ENCODE data around the gene PREP.

Gene PREP

DNA sequence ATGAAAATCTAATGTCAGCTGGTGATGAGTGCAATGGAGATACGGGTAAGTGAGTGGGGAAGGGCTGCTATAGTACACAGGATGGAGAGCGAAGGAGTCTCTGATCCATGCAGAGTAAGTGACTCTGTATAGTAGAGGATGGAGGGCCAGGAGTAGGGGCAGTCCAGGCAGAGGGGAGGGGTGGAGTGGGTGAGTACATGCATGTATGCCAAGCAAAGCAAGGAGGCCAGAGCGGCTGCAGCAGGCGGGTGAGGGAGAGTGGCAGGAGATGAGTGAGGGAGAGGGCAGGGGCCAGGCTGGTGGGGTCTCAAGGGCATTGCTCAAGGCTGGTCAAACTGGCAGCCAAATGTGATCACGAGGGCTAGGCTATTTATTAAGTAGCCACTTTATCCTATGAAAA, 94.0 kb downstream of the PREP start:
- DNase-seq (ENCODE audit: low read depth) = no peak

DNA sequence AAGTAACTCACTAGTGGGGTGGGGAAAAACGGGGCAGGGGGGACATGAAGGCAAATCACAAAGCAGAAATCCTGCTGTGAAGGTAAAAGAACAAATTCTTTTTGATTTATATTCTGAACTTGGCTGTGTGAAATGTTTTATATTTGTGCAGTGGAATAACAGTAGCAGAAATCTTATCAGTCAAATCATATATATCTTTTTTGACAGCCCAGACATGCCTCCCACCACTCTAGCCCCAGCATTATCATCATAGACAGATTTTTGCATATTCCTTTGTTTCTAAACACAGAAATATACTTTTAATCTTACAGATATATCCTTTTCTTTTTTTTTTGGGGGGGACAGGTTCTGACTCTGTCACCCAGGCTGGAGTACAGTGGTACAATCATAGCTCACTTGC, 97.4 kb downstream of the PREP start:
- no peak for DNase-seq (ENCODE audit: low read depth)

DNA sequence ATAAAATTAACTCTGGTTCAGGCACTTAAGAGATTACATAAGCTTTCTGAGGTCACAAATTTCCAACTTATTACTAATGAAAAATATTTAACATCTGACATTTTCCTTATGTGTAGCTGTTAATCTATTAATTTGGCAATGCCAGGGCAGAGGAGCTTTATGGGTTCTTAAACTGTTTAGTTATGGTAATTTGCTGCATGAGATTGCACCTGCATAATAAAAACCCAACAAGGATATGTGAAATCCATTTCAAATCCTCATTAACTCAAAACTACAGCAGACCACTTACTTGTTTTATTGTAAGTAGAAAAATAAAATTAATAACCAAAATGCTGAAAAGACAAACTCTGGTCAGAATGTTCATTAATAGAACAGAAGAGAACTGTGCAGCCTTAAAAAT, 98.1 kb downstream of the PREP start:
- no peak for DNase-seq (ENCODE audit: low read depth)

DNA sequence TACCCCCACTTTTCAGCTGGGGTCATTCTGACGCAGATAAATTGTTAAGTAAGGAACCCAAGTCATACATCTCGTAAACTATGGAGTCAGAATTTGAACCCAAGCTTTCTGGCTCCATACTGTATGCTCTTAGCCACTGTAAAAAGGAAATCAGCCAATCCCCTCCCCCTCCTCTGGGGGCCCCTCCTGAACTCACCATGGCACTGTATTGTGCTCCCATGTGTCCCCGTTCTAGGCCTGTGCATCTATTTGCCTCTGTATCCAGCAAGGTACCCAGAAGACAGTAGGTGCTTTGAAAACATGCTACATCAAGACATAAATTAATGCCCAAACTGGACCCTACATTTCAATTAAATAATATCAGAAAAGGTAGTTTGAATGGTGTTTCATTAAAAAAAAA, 98.5 kb downstream of the PREP start:
- no peak for DNase-seq (ENCODE audit: low read depth)

DNA sequence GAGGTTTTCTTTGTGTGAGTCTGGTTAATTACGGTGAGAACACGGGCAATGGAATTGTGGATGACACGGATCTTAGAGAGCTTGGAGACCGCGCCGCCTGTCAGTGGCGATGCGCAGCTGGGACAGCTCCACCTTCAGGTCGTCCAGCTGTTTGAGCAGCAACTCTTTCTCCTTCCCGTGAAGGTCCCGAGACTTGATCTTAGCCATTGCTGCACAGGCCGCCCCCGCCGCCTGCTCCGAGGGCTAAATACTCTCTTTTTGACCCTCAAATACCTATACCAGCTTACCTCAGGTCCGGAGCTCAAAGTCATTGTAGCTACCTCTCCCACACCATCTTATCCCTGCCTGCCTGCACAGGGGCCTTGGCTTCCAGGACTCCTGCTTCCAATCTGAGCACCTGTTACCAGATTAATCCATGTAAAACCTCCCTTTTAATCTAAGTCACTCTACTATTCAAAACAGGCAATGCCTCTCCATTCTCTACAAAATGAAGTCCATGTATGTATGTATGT, 100.2 kb downstream of the PREP start:
- DNase-seq (ENCODE audit: low read depth) = no peak

DNA sequence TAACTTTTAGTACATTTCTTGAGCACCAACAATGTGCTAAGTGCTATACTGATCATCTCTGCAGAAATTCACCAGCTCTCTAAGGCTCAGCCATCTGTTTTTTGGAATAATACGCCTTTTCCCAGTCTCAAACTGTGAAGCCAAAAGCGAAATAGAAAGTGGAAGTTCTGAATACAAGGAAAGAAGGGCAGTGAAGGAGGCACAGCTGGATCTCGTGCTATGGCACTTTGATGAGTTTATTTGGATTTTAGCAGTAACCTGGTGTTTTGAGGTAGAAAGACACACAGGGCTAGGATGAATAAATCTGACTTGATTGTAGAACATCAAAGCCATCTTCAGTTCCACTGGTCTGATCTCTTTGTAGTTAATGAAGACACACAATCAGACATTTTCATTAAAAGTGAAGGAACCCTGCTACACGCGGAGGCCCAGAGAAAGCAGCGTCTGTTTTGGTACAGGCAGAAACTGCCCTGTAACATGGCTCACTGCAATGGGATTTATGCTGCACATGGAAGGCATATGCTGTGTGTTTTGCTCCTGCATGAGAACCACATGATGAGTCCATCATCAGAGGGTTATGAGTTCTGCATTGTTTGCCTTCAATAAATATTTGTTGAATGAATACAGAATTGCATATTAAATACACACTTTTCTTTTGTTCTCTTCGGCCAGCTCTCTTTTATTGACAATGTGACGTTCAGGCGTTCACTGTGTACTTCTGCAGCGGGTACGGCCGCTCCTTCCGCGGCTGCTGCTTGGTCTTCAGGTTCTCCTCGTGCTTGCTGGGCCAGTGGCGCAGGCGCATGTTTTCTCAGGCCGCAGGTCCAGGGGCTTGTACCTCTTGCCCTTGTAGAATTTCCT, 100.9 kb downstream of the PREP start:
- no peak for DNase-seq (ENCODE audit: low read depth)

DNA sequence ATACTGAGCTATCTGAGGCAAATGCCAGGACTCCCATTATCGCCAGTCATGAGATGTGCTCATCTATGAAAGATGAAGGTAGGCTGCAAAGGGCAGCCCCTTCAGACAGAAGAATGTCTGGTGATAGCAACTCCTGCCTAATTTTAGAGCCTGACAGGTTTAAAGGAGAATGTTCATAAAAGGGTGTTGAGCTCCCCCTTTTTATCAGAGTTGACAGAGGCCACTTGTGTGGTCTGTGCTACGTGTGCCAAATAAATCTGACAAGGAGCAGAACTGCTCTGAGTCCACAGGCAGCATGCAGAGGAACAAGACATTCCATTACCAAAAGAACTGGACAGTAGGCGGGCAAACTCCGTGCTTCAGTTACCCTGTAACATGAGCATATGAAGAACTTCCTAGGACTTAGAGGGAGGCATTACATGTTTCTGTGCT, 101.8 kb downstream of the PREP start:
- no peak for DNase-seq (ENCODE audit: low read depth)

DNA sequence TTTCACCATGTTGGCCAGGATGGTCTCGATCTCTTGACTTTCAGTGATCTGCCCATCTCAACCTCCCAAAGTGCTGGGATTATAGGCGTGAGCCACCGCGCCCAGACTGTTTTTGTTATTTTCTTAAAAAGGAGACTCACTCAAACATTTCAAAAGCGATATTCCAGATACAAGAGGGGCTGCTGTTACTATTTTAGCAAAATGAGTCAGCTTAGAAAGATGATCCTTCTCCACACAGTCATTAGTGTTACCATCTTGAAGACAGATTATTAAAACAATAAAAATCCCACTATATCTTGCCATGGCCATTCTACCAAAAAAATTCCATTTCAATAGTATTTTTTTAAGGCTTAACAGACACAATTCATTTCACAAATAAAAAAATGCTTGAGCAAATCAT, 102.8 kb downstream of the PREP start:
- DNase-seq (ENCODE audit: low read depth) = no peak

DNA sequence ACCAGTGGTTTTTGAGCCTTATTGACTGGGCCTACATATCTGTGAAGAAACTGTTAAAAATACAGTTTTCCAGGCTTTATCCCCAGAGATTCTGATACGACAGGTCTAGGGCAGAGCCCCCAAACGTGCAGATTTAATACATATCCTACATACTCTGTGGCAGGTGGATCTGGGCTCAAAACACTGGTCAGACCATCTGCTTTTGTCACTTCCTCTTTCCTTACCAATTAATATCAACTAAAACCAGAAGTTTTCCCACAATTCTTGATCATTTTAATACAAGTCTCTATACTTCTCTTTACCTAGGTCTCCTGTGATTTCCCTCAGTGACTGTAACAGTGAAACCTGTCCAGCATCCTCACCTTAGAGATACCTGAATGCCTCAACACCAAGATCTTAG, 108.8 kb downstream of the PREP start:
- no peak for DNase-seq (ENCODE audit: low read depth)

DNA sequence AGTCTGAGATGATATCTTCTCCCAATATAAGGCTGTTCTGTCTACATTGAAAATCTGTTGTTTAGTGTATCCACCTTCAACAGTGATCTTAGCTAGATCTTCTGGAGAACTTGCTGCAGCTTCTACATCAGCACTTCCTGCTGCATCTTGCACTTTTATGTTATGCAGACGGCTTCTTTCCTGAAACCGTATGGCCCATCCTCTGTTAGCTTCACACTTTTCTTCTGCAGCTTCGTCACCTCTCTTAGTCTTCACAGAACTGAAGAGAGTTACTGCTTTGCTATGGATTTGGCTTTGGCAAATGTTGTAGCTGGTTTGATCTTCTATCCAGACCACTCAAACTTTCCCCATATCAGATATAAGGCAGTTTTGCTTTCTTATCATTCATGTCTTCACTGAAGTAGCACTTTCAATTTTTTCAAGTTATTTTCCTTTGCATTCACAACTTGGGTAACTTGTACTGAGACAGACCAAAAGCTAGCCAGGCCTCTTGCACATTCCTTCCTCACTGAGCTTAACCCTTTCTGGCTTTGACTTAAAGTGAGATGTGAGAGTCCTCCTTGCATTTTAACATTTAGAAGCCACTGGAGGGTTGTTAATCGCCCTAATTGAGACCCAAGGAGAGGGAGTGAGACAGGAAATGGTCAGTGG, 110.1 kb downstream of the PREP start:
- no peak for DNase-seq (ENCODE audit: low read depth)

DNA sequence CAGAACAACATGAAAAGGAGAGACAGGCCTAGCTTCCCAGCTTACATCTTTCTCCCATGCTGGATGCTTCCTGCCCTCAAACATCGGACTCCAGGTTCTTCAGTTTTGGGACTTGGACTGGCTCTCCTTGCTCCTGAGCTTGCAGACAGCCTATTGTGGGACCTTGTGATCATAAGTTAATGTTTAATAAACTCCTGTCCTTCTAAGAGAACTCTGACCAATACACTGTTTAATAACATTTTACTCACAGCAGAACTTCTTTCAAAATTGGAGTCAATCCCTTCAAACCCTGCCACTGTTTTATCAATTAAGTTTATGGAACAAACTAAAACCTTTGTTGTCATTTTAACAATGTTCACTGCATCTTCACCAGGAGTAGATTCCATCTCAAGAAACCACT, 111.4 kb downstream of the PREP start:
- DNase-seq (ENCODE audit: low read depth) = no peak

DNA sequence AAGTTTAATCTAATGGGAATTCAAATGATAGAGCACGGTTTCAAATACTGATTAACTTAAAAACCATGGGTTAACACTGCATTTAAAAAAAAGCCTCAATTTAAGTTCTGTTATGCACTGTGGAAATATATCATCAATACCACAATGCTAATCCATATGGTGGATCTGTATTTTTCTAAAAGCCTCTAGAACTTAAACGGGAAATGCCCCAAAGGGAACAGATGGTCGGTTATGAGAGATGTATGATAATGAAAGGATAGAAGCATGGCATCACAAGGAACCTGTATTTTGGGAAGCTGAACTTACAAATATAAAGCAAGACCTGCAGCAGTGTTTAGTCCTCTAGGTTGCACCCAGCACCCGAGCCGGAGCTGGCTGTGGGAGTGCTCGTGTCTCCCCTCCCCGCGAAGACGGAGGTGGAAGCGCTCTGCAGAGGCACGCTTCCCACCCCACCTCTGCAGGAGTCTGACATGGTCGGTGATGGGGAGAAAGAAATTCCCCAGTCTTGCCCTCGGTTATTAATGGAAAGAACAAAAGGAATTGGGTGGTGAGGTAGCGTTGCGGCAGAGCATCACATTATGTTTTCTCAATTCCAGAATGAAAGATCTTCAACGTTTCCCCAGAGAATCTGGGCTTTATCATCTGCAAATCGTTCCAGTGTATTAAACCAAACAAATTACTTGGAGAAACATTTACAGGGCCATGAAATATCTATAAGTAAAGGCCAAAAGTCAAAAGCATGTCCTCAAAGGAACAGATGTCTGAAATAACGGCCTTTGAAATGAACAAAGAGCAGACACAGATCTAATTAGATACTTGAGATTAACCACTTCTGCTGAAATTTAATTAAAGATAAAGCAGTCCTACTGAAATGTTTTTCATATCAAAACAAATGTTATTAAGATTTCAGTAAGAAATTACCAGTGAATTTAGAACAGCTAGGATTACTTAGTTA, 120.0 kb downstream of the PREP start:
- no peak for DNase-seq (ENCODE audit: low read depth)

DNA sequence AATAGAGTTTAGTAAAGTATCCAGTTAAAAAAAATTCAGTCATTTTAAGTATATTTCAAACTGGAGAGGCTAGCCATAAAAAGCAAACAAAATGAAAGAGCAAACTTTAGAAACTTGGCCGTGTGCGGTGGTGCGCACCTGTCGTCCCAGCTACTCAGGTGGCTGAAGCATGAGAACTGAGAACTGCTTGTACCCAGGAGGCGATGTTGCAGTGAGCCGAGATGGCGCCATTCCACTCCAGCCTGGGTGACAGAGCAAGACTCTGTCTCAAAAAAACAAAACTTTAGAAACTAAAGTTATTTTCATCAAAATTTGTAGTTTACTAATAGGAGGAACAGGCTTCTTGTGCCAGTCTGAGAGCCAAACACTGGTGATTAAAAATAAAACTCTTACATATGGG, 122.8 kb downstream of the PREP start:
- no peak for DNase-seq (ENCODE audit: low read depth)

DNA sequence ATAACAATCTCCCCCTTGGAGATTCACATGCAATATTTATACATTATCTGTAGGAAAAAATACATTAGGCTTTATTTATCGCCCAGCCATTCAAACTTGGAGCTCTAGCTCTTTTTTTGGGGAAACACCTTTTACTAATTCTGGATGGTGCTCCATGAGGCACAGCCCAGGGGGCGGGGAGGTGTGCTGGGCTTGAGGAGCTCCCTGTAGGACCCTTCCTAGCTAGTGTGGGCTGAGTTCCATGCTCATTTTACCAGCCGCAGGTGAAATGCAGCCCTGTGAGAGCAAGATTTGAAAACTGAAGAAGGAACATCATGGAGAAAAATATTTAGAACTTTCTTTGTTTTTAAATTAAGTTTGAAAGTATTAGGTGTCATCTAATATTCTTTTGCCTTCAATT, 123.4 kb downstream of the PREP start:
- no peak for DNase-seq (ENCODE audit: low read depth)

DNA sequence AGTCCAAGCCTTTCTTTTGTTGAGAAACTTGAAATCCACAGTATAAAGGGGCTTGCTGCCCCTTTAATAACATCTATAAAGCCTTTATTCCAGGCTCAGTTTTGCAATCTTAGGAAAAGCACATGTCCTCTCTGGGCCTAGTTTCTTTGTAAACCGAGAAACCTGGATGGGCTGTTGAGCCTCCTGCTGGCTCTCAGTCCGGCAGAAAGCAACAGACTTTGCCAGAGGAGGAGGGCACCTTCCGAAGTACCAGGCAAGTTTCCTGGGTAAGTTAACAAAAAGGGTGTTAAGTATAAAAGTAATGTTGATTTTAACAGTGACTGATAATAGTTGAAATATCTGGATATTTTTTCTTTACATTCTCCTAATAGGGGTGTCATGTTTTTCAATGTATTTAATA, 124.1 kb downstream of the PREP start:
- DNase-seq (ENCODE audit: low read depth) = no peak

DNA sequence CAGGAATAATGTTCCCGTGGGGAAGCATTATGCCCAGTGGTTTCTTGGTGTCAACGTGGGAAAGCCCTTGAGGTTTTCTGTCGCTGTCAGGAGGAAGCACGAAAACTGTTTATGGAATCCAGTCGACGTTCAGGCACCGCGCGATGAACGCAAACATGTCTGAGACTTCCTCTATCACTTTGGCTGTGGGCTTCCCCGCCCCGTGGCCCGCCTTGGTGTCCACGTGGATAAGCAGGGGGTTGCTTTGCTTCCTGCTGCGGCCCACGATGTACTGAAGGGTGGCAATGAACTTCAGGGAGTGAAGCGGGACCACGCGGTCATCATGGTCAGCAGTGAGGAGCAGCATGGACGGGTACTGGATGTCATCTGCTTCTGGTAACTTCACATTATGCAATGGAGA, 124.8 kb downstream of the PREP start:
- DNase-seq (ENCODE audit: low read depth) = no peak

DNA sequence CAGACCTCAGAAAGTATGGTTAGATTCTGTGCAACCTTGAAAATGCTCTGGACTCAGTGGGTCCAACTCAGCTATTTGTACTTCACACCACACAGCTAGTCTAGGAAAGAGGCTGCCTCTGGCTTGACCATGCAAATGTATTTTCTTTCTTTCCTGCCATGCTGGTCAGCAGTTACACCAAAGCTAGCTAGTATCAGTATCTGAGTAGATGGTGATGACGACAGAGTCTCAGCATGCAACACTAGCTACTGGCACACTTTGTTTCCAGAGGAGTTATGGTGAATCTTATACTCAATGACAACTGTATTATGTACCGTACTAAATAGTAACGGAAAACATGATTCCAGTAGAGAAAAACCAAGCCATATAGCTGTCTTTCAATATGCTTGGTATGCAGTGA, 126.5 kb downstream of the PREP start:
- DNase-seq (ENCODE audit: low read depth) = no peak

DNA sequence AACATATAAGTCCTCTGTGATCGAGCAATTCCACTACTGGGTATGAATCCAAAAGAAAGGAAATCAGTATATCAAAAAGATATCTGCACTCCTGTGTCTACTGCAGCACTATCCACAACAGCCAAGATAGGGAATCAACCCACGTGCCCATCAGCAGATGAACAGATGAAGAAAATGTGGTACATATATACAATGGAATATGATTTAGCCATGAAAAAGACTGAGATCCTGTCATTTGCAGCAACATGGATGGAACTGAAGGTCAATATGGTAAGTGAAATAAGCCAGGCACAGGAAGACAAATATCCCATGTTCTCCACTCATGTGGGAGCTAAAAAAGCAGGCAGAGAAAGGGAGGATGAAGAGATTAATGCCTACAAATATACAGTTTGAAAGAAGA, 127.3 kb downstream of the PREP start:
- DNase-seq (ENCODE audit: low read depth) = no peak

DNA sequence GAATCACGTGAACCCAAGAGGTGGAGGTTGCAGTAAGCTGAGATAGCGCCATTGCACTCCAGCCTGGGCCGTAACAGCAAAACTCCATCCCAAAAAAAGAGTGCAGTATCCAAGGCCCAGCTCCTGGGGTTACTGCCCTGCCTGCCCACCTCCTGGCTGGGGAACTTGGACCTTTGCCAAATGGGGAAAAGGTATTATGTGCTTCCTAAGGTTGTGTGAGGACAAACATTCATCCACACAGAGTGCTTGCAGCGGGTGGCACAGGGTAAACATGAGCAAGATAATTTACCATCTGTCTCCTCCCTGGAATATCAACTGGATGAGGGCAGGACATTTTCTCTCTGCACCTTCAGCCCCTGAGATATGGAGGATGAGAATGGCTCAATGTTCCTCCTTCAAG, 128.2 kb downstream of the PREP start:
- DNase-seq (ENCODE audit: low read depth) = no peak

DNA sequence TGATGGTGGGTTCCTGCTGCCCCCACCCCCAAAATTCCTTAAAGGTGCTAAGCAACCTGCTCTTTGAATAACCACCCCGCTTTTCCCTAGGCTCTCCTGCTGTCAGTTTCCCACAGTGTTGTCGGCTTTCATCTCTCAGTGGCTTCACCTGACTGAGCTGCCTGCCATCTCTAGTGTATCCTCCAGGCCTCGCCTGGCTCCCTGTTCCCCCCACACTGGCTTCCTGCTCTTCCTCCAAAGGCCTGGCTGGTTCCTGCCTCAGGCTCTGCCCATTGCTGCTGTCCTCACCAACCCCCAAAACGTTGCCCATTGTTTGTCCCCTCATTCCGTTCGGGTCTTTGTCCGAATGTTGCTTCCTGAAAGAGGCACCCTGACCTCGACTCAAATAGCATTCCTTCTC, 129.3 kb downstream of the PREP start:
- no peak for DNase-seq (ENCODE audit: low read depth)

DNA sequence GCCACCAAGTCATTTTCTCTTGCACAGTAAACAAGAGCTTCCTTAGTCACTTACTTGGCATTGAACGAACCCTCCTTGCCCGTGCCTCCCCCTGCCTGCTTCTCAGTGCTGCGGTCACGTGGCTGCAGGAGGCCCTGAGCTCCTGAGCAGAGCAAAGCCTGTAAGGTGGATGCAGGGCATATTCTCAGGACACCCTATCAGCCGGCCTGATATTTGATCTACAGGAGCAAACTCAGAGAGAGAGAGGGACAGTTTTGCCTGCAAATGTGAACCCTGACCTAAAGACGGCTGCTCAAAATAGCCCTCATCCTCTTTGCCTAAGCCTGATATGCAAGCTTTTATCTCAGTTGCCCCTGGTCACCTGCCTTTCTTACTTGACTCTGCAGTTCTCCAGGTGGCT, 130.1 kb downstream of the PREP start:
- peak; percentile 21 for DNase-seq (ENCODE audit: low read depth)

DNA sequence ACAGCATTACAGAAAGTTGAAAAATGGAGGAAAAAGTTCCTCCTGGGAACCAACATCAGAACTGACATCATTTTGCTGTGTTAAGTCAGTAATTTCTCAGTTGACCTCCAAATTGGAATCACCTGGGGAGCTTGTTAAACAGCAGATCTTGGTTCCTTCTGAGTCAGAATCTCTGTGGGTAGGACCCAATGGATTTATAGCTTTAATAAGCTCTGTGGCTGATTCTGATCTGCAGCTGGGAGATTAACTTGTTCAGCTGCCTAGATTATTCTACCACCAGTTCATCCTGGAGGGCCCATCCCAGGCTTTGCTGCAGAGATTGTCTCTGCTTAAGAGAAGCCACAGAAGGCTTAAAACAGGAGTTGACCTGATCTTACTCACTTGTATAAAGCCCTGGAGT, 132.4 kb downstream of the PREP start:
- DNase-seq (ENCODE audit: low read depth) = no peak

DNA sequence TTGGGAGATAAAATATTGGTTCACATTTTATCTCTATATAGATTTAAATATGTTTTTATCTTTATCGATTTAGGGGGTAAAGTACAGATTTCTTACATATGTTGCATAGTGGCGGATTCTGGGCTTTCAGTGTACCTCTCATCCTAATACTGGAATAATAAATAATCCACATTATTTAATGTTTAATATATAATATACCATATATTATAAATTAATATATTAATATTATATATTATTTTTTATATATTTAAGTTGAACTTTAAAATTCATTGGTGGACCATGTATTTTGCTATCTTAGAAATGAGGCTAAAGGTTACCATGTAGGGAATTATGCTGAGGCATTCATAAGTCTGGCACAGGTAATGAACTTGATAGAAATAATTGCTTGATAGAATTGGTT, 133.5 kb downstream of the PREP start:
- no peak for DNase-seq (ENCODE audit: low read depth)

Measured in ELR (cell line).